Transverse colon (tissue), 4 donors: ENCODE results near the gene PPP6C. TPM values are rescaled to one million over a fixed set of nuclear protein-coding genes. Genes with fewer than 3 reads are reported as not detected.

Experiments used
- DNase-seq: peaks from one replicate; pipeline ENCODE4 v3.0.0-alpha.2; 2019
- H3K27ac ChIP-seq, 4 donors: fragments of 200-600 bp; sonication (generic); 2 replicates each; pipeline ENCODE4 v1.5.1; 2016 to 2018; ENCODE audit warnings: inconsistent platforms in 4 of 4
- H3K27me3 ChIP-seq: fragments of 200-600 bp; sonication (generic); 2 replicates; pipeline ENCODE4 v1.5.1; 2017; ENCODE audit warnings: inconsistent platforms
- H3K36me3 ChIP-seq, 4 donors: fragments of 200-600 bp; sonication (generic); 2 replicates each; pipeline ENCODE4 v1.5.1; 2017 to 2019; ENCODE audit warnings: inconsistent platforms in 4 of 4
- H3K4me1 ChIP-seq, 4 donors: fragments of 200-600 bp; sonication (generic); 2 replicates each; pipeline ENCODE4 v1.5.1; 2017 to 2020; ENCODE audit warnings: inconsistent platforms in 4 of 4
- H3K4me3 ChIP-seq, 4 donors: fragments of 200-600 bp; sonication (generic); 1 replicate in 1 of 4; 2 replicates in 3 of 4; pipeline versions ENCODE4 v1.5.1 to v1.6.1; 2017 to 2019; ENCODE audit warnings: inconsistent platforms in 4 of 4
- H3K9me3 ChIP-seq, 2 donors: fragments of 200-600 bp; sonication (generic); 2 replicates each; pipeline ENCODE4 v1.5.1; 2017 to 2019; ENCODE audit warnings: inconsistent platforms in 2 of 2
- CTCF ChIP-seq, 5 experiments: fragments of 200-600 bp in 3 of 5; fragments of 450-650 bp in 2 of 5; sonication (generic) in 3 of 5; IDR thresholded peaks; 1 replicate in 2 of 5; 2 replicates in 3 of 5; pipeline ENCODE4 v1.5.1; 2016 to 2017; ENCODE audit warnings: antibody characterized with exemption in 5 of 5, inconsistent platforms in 3 of 5, mild to moderate bottlenecking in 2 of 5, moderate library complexity in 1 of 5
- EP300 ChIP-seq: sonication (generic); formaldehyde crosslinking; IDR thresholded peaks from one replicate; pipeline ENCODE4 v1.6.1; 2017; ENCODE audit warnings: antibody characterized with exemption, low read depth
- POLR2A ChIP-seq: fragments of 450-650 bp; IDR thresholded peaks from one replicate; pipeline ENCODE4 v1.6.1; 2016; ENCODE audit warnings: antibody characterized with exemption, mild to moderate bottlenecking, moderate library complexity
- POLR2AphosphoS5 ChIP-seq, 3 donors: sonication (generic); formaldehyde crosslinking; IDR thresholded peaks; one replicate each; pipeline ENCODE4 v1.6.1; 2016; ENCODE audit warnings: antibody characterized with exemption in 3 of 3
- WGBS, 2 donors: methylation state at CpG; one replicate each; pipeline ENCODE4 v1.1.5; 2018; ENCODE audit warnings: low coverage in 1 of 2; 5-methylcytosine and 5-hydroxymethylcytosine counted together
- in situ Hi-C, 4 donors: fragments of 200-750 bp; cut with MboI; loops; one replicate each; pipeline versions ENCODE4 v1.15.0 to v1.15.1; 2017; ENCODE audit warnings: low sequenced_read_pairs in 3 of 4, low pct_ligation_motif_present in 1 of 4, low pct_unique_long_range_greater_than_20kb in 1 of 4
- intact Hi-C: fragments of 100-400 bp; cut with DNase I; formaldehyde crosslinking; loops from one replicate; pipeline ENCODE4 v1.15.1; 2023; ENCODE audit warnings: low total_unique reads
- total RNA-seq, 4 donors: library from RNA; depleted of rRNA; stranded (reverse); fragments of >200 nt; gene quantifications; one replicate each; pipeline ENCODE4 v1.1.0, GENCODE V29; 2016

Gene PPP6C
- total RNA-seq, 4 donors from 2014 or later, result 15.1 to 34.7 (median 29.9) TPM

DNA sequence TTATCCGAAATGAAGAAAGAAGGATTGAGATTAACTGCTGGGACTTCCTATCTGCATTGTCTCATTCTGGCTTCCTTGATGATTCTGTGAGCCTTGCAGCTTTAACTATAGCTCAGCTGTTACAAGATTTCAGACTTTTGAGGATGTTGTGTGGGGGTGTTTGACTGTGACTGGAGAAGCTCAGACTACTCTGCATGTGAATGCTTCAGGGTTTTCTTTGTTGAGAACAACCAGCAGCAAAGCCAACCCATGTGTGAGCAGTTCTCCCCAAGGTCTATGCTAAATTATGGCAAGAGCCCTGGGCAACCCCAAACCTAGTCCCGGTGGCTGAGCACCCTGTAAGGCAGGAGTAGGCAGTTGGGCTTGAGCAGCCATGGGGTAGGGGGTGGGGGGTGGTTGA is 37.9 kb downstream of the PPP6C start:
- peaks cover 0 to 7% (median 0%) of the 10 kb centered on the region in 4 donors for H3K4me1 ChIP-seq
- H3K27me3 ChIP-seq, result no peaks in the 10 kb centered on the region
- no peak for DNase-seq
- H3K36me3 ChIP-seq, result peaks cover 0 to 42% (median 15%) of the 10 kb centered on the region in 4 donors
- H3K27ac ChIP-seq, result no peak overlapping the region
- intact Hi-C loops (no loop called here), in situ Hi-C loops (no loop called here)
- TF ChIP-seq POLR2A (no peak), CTCF (IDR thresholded peaks at IDR 0.05) (no peak), POLR2AphosphoS5 (IDR thresholded peaks at IDR 0.05) (no peak), EP300 (no peak)
- WGBS, 2 donors, result 88 to 92% methylated on average over 1 to 2 of the region's 2 CpGs
- no peaks in the 10 kb centered on the region for H3K9me3 ChIP-seq
- H3K4me3 ChIP-seq, result no peak overlapping the region

DNA sequence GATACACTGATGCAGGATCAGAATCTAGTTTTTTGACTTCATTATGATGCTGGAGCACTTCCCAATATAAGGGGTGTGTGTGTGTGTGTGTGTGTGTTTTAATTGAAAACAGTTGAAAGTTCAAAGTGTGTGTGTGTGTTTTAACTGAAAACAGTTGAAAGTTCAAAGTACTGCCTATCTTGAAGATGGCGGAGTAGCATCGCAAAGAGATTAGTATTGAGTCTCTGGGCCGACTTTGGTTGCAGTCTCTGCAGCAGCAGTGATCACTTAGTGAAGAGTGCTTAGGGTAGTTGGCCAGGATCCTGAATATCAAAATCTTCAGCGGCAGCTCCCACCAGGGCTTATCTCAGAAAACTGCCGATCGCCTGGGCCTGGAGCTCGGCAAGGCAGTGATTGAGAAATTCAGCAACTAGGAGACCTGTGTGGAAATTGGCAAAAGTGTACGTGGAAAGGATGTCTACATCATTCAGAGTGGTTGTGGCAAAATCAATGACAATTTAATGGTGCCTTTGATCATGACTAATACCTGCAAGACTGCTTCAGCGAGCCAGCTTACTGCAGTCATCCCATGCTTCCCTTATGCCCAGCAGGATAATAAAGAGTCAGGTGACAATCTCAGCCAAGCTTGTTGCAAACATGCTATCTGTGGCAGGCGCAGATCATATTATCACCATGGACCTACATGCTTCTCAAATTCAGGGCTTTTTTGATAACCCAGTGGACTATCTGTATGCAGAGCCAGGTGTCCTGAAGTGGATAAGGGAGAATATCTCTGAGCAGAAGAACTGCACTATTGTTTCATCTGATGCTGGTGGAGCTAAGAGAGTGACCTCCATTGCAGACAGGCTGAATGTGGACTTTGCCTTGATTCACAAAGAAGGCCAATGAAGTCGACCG is 39.0 kb downstream of the PPP6C start:
- no peaks in the 10 kb centered on the region for H3K27me3 ChIP-seq
- no peak overlapping the region for H3K4me3 ChIP-seq
- H3K27ac ChIP-seq, result no peak overlapping the region
- in situ Hi-C loops, result no loop called here
- H3K36me3 ChIP-seq, result peaks cover 0 to 42% (median 15%) of the 10 kb centered on the region in 4 donors
- TF ChIP-seq EP300 (no peak), POLR2AphosphoS5 (IDR thresholded peaks at IDR 0.05) (no peak), POLR2A (no peak), CTCF (IDR thresholded peaks at IDR 0.05) (no peak)
- intact Hi-C loops, result no loop called here
- peaks cover 0 to 10% (median 0%) of the 10 kb centered on the region in 4 donors for H3K4me1 ChIP-seq
- no peak for DNase-seq
- WGBS, 2 donors, result 78 to 92% methylated on average over 4 to 12 of the region's 12 CpGs
- no peaks in the 10 kb centered on the region for H3K9me3 ChIP-seq

DNA sequence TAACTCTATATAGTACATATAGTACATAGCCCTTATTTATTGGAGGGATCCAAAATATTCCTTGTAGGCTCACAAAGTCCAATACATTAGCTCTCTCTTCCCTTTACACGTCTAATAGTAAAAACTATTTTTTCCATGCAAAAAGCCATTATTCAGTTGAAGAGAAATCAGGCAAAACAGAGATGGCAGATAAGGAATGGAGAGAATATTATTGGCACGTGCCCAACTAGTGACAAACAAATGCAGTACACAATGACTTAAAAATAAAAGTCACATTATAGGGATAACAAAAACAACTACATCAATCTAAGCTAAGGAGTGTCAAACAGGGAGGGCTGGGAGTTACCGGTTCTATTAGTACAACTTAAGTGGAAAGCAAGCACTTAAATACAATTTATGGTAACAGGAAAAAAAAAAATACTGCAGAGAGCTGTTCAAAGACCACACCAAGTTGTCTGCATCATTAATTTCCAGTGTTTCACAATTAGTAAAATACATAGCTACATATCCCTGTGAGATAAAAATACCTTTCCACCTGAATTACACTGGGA is 42.1 kb downstream of the PPP6C start:
- TF ChIP-seq POLR2AphosphoS5 (IDR thresholded peaks at IDR 0.05) (no peak), CTCF (IDR thresholded peaks at IDR 0.05) (no peak), EP300 (no peak), POLR2A (no peak)
- in situ Hi-C loops, result loop anchor here (10.0 to 25.0 kb wide), 6 partner anchors 183 to 373 kb away; partner anchors contain the start of genes OLFML2A (in 3 of the 4), GOLGA1 (in 2 of the 4) and NR6A1 (in 1 of the 4)
- intact Hi-C loops, result no loop called here
- Histone ChIP-seq H3K27me3 (no peaks in the 10 kb centered on the region), H3K27ac (no peak overlapping the region), H3K4me1 (peaks cover 0 to 18% (median 9%) of the 10 kb centered on the region in 4 donors), H3K4me3 (no peak overlapping the region), H3K36me3 (peaks cover 0 to 33% (median 9%) of the 10 kb centered on the region in 4 donors), H3K9me3 (no peaks in the 10 kb centered on the region)
- 78 to 86% methylated on average over 3 of the region's 3 CpGs for WGBS, 2 donors
- DNase-seq, result no peak

- no peaks in the 10 kb centered on the region for H3K27me3 ChIP-seq
- no peak for DNase-seq
- H3K36me3 ChIP-seq, result peaks cover 0 to 21% (median 4%) of the 10 kb centered on the region in 4 donors
- peak overlapping the region in 1 of 4 donors; percentile 6 for H3K27ac ChIP-seq
- in situ Hi-C loops, result loop anchor here (10.0 to 25.0 kb wide), 6 partner anchors 181 to 371 kb away; partner anchors contain the start of genes OLFML2A (in 3 of the 4), GOLGA1 (in 2 of the 4) and NR6A1 (in 1 of the 4)
- H3K4me1 ChIP-seq, result peaks cover 0 to 22% (median 12%) of the 10 kb centered on the region in 4 donors
- H3K9me3 ChIP-seq, result no peaks in the 10 kb centered on the region
- intact Hi-C loops, result no loop called here
- 24% methylated on average over 4 of the region's 4 CpGs for WGBS, 2 donors
- no peak for TF ChIP-seq POLR2AphosphoS5 (IDR thresholded peaks at IDR 0.05)
- no peak for TF ChIP-seq POLR2A
- H3K4me3 ChIP-seq, result no peak overlapping the region
These were observed 43.4 kb downstream of the PPP6C start for GRCh38 chr9:125146247-125146646.
